Neural cell (in vitro differentiated cells): ENCODE measurements around the gene TPBG. TPM values are rescaled to one million over a fixed set of nuclear protein-coding genes. Genes with fewer than 3 reads are reported as not detected.

Source experiments
- H2AFZ ChIP-seq: fragments of 200-600, 300-800 bp; sonication (generic), shearing (Covaris generic); 2 replicates; pipeline ENCODE4 v1.6.0; 2014; ENCODE audit warnings: low read depth, mild to moderate bottlenecking, antibody characterized with exemption, low read length, moderate library complexity
- H3F3A ChIP-seq: fragments of 200-600 bp; shearing (Covaris generic); 2 replicates; pipeline ENCODE4 v1.6.1; 2016; ENCODE audit warnings: mild to moderate bottlenecking, moderate library complexity, mixed read lengths, antibody characterized with exemption, low read length; ENCODE audit not compliant: insufficient read depth, poor library complexity, severe bottlenecking
- H3K27ac ChIP-seq: fragments of 200-600, 300-800 bp; sonication (generic), shearing (Covaris generic); 2 replicates; pipeline ENCODE4 v1.5.1; 2014; ENCODE audit warnings: mild to moderate bottlenecking, low read length, moderate library complexity
- H3K27me3 ChIP-seq: fragments of 300-800, 200-600 bp; sonication (generic), shearing (Covaris generic); 2 replicates; pipeline ENCODE4 v1.6.0; 2014; ENCODE audit warnings: mild to moderate bottlenecking, low read depth, low read length, moderate library complexity; ENCODE audit not compliant: insufficient read depth
- H3K36me3 ChIP-seq: fragments of 300-800, 200-600 bp; sonication (generic), shearing (Covaris generic); 2 replicates; pipeline ENCODE4 v1.5.1; 2014; ENCODE audit warnings: mild to moderate bottlenecking, antibody characterized with exemption, low read length, moderate library complexity; ENCODE audit not compliant: insufficient read depth
- H3K4me2 ChIP-seq: fragments of 300-800, 200-600 bp; sonication (generic), shearing (Covaris generic); 2 replicates; pipeline ENCODE4 v1.6.0; 2014; ENCODE audit warnings: mild to moderate bottlenecking, low read length
- H3K4me3 ChIP-seq: fragments of 300-800, 200-600 bp; sonication (generic), shearing (Covaris generic); 2 replicates; pipeline ENCODE4 v1.5.1; 2014; ENCODE audit warnings: mild to moderate bottlenecking, low read length, moderate library complexity
- H3K79me2 ChIP-seq: fragments of 200-600 bp; shearing (Covaris generic); replicated peaks from 2 replicates; pipeline ENCODE4 v1.6.0; 2014; ENCODE audit warnings: mild to moderate bottlenecking, low read length, moderate library complexity; ENCODE audit not compliant: insufficient read depth
- H3K9ac ChIP-seq: fragments of 300-800, 200-600 bp; sonication (generic), shearing (Covaris generic); 2 replicates; pipeline ENCODE4 v1.6.1; 2016; ENCODE audit warnings: mild to moderate bottlenecking, low read length, mixed read lengths
- H3K9me2 ChIP-seq: fragments of 200-600 bp; shearing (Covaris generic); 2 replicates; pipeline ENCODE4 v1.6.1; 2016; ENCODE audit warnings: mild to moderate bottlenecking, low read length, mixed read lengths; ENCODE audit not compliant: insufficient read depth
- H3K9me3 ChIP-seq: fragments of 200-600, 300-800 bp; sonication (generic), shearing (Covaris generic); 2 replicates; pipeline ENCODE4 v1.6.1; 2016; ENCODE audit warnings: mild to moderate bottlenecking, mixed run types, low read length, moderate library complexity, mixed read lengths
- H4K20me1 ChIP-seq: fragments of 200-600 bp; shearing (Covaris generic); 2 replicates; pipeline ENCODE4 v1.6.1; 2016; ENCODE audit warnings: mild to moderate bottlenecking, mixed run types; ENCODE audit not compliant: insufficient read depth
- EP300 ChIP-seq: fragments of 450-650 bp; conservative IDR thresholded peaks from 2 replicates; pipeline ENCODE4 v1.6.1; 2014; ENCODE audit warnings: antibody characterized with exemption, mild to moderate bottlenecking, moderate library complexity; ENCODE audit not compliant: poor library complexity, severe bottlenecking
- EZH2 ChIP-seq: fragments of 200-600, 300-800 bp; shearing (Covaris generic), sonication (generic); IDR thresholded peaks from 2 replicates; pipeline ENCODE4 v1.6.1; 2014; ENCODE audit warnings: antibody characterized with exemption, low read length, borderline replicate concordance, mild to moderate bottlenecking; ENCODE audit not compliant: insufficient read depth, poor library complexity, severe bottlenecking
- MXI1 ChIP-seq: fragments of 450-650 bp; conservative IDR thresholded peaks from 2 replicates; pipeline ENCODE4 v1.6.1; 2014; ENCODE audit warnings: antibody characterized with exemption, mild to moderate bottlenecking; ENCODE audit not compliant: poor library complexity, severe bottlenecking
- POLR2AphosphoS5 ChIP-seq: IDR thresholded peaks from 2 replicates; pipeline ENCODE4 v1.6.1; 2012
- RAD21 ChIP-seq: fragments of 450-650 bp; conservative IDR thresholded peaks from 2 replicates; pipeline ENCODE4 v1.6.1; 2014; ENCODE audit warnings: antibody characterized with exemption, mild to moderate bottlenecking, moderate library complexity
- SMC3 ChIP-seq: fragments of 450-650 bp; conservative IDR thresholded peaks from 2 replicates; pipeline ENCODE4 v1.6.1; 2014; ENCODE audit warnings: antibody characterized with exemption, mild to moderate bottlenecking, moderate library complexity; ENCODE audit not compliant: poor library complexity
- TAF1 ChIP-seq: IDR thresholded peaks from 2 replicates; pipeline ENCODE4 v1.6.1; 2012; ENCODE audit warnings: low read depth
- polyA plus RNA-seq: library from polyadenylated mRNA; depleted of rRNA; stranded (reverse); fragments of >200 nt; gene quantifications from 2 replicates; pipeline ENCODE4 v1.2.3, GENCODE V29; 2014
- TF ChIP-seq, protein P1 (sequence below): IDR thresholded peaks from 2 replicates; pipeline ENCODE4 v1.6.1; 2012; ENCODE audit warnings: borderline replicate concordance
- TF ChIP-seq, protein P2 (sequence below): fragments of 450-650 bp; IDR thresholded peaks from 2 replicates; pipeline ENCODE4 v1.5.1; 2014; ENCODE audit warnings: antibody characterized with exemption, mild to moderate bottlenecking, moderate library complexity; ENCODE audit not compliant: poor library complexity, severe bottlenecking

Gene TPBG
- polyA plus RNA-seq, 1 donor from 2014 or later, result 25.0 TPM

DNA sequence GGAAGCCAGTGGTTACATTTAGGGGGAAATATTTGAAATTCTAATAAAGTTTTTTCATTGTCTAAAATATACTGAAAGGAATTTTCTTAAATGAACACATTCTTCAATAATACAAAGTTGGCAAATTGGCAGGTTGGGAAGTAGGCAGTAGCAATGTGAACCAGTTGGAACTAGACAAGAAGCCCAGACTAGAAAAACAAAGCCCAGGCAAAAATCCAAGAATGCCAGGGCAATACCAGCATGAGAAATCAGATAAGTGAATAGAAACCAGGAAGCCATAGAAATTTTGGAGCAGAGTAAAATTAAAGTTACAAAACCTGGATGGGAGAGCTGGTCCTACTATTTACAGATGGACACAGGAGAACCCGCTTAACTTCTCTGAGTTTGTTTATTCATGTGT, 52.2 kb downstream of the TPBG start:
- H3K9ac ChIP-seq, result no peak overlapping the region
- H3F3A ChIP-seq, result no peaks in the 10 kb centered on the region
- H3K9me2 ChIP-seq, result no peaks in the 10 kb centered on the region
- no peaks in the 10 kb centered on the region for H3K79me2 ChIP-seq
- no peak for TF ChIP-seq POLR2AphosphoS5
- no peak overlapping the region for H3K4me3 ChIP-seq
- no peak overlapping the region for H2AFZ ChIP-seq
- H4K20me1 ChIP-seq, result no peaks in the 10 kb centered on the region
- H3K27ac ChIP-seq, result no peak overlapping the region
- H3K36me3 ChIP-seq, result no peaks in the 10 kb centered on the region
- no peak overlapping the region for H3K4me2 ChIP-seq
- H3K27me3 ChIP-seq, result no peaks in the 10 kb centered on the region
- H3K9me3 ChIP-seq, result no peaks in the 10 kb centered on the region

DNA sequence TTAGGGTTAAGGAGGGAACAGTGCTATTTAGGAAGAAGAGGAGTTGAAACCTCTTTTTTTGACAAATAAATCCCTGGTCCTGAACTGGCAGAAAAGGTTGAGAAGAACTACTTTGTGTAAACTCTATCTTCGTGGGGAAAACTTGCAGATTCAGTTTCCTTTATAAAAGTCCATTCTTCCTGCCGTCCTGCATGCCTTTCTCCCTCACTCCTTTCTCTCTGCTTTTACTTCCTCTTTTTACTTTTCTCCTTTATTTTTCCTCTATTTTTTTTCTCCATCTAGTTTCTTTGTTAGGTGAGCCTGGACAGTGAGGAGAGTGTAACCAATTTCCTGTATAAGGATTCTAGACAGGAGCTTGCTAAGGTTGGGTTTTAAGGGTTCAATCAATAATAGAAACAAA, 52.7 kb downstream of the TPBG start:
- H3K36me3 ChIP-seq, result no peaks in the 10 kb centered on the region
- no peaks in the 10 kb centered on the region for H3K27me3 ChIP-seq
- no peak overlapping the region for H3K27ac ChIP-seq
- no peak overlapping the region for H3K9ac ChIP-seq
- no peaks in the 10 kb centered on the region for H4K20me1 ChIP-seq
- no peaks in the 10 kb centered on the region for H3F3A ChIP-seq
- H2AFZ ChIP-seq, result no peak overlapping the region
- no peaks in the 10 kb centered on the region for H3K9me2 ChIP-seq
- no peak overlapping the region for H3K4me3 ChIP-seq
- H3K4me2 ChIP-seq, result no peak overlapping the region
- H3K79me2 ChIP-seq, result no peaks in the 10 kb centered on the region
- no peak for TF ChIP-seq SMC3
- TF ChIP-seq POLR2AphosphoS5, result no peak
- no peak for TF ChIP-seq EZH2
- TF ChIP-seq RAD21, result no peak
- TF ChIP-seq TAF1, result no peak
- TF ChIP-seq, protein P1, sequence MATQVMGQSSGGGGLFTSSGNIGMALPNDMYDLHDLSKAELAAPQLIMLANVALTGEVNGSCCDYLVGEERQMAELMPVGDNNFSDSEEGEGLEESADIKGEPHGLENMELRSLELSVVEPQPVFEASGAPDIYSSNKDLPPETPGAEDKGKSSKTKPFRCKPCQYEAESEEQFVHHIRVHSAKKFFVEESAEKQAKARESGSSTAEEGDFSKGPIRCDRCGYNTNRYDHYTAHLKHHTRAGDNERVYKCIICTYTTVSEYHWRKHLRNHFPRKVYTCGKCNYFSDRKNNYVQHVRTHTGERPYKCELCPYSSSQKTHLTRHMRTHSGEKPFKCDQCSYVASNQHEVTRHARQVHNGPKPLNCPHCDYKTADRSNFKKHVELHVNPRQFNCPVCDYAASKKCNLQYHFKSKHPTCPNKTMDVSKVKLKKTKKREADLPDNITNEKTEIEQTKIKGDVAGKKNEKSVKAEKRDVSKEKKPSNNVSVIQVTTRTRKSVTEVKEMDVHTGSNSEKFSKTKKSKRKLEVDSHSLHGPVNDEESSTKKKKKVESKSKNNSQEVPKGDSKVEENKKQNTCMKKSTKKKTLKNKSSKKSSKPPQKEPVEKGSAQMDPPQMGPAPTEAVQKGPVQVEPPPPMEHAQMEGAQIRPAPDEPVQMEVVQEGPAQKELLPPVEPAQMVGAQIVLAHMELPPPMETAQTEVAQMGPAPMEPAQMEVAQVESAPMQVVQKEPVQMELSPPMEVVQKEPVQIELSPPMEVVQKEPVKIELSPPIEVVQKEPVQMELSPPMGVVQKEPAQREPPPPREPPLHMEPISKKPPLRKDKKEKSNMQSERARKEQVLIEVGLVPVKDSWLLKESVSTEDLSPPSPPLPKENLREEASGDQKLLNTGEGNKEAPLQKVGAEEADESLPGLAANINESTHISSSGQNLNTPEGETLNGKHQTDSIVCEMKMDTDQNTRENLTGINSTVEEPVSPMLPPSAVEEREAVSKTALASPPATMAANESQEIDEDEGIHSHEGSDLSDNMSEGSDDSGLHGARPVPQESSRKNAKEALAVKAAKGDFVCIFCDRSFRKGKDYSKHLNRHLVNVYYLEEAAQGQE, result no peak
- TF ChIP-seq EP300, result no peak
- no peak for TF ChIP-seq MXI1
- TF ChIP-seq, protein P2, sequence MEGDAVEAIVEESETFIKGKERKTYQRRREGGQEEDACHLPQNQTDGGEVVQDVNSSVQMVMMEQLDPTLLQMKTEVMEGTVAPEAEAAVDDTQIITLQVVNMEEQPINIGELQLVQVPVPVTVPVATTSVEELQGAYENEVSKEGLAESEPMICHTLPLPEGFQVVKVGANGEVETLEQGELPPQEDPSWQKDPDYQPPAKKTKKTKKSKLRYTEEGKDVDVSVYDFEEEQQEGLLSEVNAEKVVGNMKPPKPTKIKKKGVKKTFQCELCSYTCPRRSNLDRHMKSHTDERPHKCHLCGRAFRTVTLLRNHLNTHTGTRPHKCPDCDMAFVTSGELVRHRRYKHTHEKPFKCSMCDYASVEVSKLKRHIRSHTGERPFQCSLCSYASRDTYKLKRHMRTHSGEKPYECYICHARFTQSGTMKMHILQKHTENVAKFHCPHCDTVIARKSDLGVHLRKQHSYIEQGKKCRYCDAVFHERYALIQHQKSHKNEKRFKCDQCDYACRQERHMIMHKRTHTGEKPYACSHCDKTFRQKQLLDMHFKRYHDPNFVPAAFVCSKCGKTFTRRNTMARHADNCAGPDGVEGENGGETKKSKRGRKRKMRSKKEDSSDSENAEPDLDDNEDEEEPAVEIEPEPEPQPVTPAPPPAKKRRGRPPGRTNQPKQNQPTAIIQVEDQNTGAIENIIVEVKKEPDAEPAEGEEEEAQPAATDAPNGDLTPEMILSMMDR, result no peak
- no peaks in the 10 kb centered on the region for H3K9me3 ChIP-seq

Other genes with a start within 250 kb of the TPBG start
- gene IBTK, start 116.1 kb upstream of the TPBG start, polyA plus RNA-seq, result 53.6 and 64.6 TPM in 2 replicates